SU-DHL-6 (cell line): ENCODE measurements around the gene TXNDC5.

Source experiments
- CTCF ChIP-seq: fragments of 200-600 bp; sonication (generic); IDR thresholded peaks from one replicate; pipeline ENCODE4 v1.5.1; 2017; ENCODE audit warnings: antibody characterized with exemption, mild to moderate bottlenecking, low read length, moderate library complexity; ENCODE audit not compliant: insufficient read depth, poor library complexity, severe bottlenecking
- EZH2phosphoT487 ChIP-seq: fragments of 200-600 bp; sonication (generic), shearing (Covaris generic); conservative IDR thresholded peaks from 2 replicates; pipeline ENCODE4 v1.6.1; 2018; ENCODE audit warnings: mild to moderate bottlenecking, antibody characterized with exemption, low read length, moderate library complexity, mixed read lengths

DNA sequence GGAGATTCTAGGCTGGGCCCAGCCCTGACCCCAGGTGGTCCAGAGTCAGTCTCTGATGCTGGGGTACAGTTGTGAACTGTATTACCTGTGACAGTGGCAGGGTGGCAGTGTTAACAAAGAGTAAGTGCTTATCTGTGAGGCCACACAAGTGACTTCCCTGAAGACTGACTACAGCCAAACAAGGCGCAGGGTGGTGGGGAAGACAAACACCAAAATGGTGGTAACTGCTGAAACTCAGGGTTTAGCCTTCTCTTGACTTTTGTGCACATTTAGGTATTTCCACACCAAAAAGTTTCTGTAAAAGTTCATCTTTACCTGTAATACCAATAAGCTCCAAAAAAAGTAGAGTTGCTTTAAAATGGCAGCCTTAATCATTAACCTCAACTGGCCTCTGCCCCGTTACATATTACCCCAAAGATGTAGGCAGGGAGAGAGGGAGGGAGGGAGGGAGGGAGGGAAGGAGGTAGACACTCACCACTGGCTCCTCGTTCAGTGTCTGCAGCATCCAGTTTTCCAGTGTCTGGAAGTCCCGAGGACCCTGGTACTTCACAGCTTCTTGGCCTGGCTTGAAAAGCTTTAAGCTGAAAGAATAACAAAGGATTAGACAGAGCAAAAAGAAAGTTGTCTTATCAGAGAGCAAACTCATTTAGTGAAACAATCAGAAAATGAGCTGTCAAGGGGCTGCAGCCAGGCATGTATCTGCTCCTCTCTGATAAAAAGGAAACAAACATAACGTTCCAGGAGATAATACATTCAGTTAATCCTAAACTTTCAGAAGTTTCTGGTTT is 11.3 kb downstream of the TXNDC5 start:
- TF ChIP-seq CTCF = peak; percentile 34
- TF ChIP-seq EZH2phosphoT487 = no peak
